NT2/D1 (cell line): ENCODE data around the gene ZNF605.

Experiments
- DNase-seq: peaks from one replicate; pipeline ENCODE4 v3.0.0-alpha.2; 2011; ENCODE audit warnings: low read depth, low spot score
- H3K27me3 ChIP-seq: 2 replicates; pipeline ENCODE4 v1.6.0; 2011; ENCODE audit warnings: mild to moderate bottlenecking; ENCODE audit not compliant: insufficient read length, insufficient read depth
- H3K36me3 ChIP-seq: 2 replicates; pipeline ENCODE4 v1.6.1; 2011; ENCODE audit warnings: mild to moderate bottlenecking, low read length, mixed read lengths; ENCODE audit not compliant: insufficient read depth, insufficient read length
- H3K4me1 ChIP-seq: 2 replicates; pipeline ENCODE4 v1.5.1; 2011; ENCODE audit not compliant: insufficient read depth, insufficient read length
- H3K4me3 ChIP-seq: 2 replicates; pipeline ENCODE4 v1.5.1; 2011; ENCODE audit warnings: low read depth; ENCODE audit not compliant: insufficient read length
- H3K9ac ChIP-seq: 2 replicates; pipeline ENCODE4 v1.6.0; 2011; ENCODE audit warnings: low read depth; ENCODE audit not compliant: insufficient read length
- H3K9me3 ChIP-seq: 2 replicates; pipeline ENCODE4 v1.5.1; 2011; ENCODE audit warnings: mild to moderate bottlenecking, low read length; ENCODE audit not compliant: insufficient read depth
- SUZ12 ChIP-seq: IDR thresholded peaks from 2 replicates; pipeline ENCODE4 v1.6.1; 2011; ENCODE audit not compliant: insufficient read length, insufficient read depth; ENCODE audit errors: extremely low read depth
- YY1 ChIP-seq: IDR thresholded peaks from 2 replicates; pipeline ENCODE4 v1.6.1; 2011; ENCODE audit not compliant: insufficient read length, insufficient read depth
- ZNF274 ChIP-seq: IDR thresholded peaks from 2 replicates; pipeline ENCODE4 v1.6.1; 2011; ENCODE audit warnings: mild to moderate bottlenecking, low read depth, low read length

The ZNF605 gene

DNA sequence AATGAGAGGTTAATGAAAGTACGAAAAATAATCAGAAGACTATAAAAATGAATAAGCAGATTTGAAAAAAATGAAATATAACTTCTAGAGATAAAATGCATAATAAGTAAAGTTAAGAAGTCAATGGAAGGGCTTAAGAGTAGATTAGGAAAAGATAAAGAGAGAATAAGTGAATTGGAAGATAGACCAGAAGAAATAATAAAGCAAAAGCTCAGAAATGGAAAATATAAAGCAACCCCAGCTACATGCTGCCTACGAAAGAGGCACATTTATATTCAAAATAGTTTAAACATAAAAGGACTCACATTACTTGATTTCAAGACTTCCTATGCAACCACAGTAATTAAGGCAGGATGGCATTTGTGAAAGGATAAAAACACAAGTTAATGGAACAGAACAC is 19.9 kb downstream of the ZNF605 start:
- H3K9me3 ChIP-seq = peaks cover 81% of the 10 kb centered on the region

DNA sequence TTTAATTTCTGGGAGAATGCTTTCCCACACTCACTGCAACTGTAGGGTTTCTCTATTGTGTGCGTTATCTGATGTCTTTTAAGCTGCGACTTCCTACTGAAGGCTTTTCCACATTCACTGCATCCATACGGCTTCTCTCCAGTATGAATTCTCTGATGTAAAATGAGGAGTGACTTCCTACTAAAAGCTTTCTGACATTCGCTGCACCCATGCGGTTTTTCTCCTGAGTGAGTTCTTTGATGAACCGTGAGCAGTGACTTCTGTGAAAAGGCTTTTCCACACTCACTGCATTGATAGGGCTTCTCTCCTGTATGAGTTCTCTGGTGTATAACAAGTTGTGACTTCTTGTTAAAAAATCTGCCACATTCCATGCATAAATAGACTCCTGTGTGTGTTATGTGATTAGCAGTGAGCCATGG is 29.7 kb downstream of the ZNF605 start:
- Histone ChIP-seq H3K27me3 (no peaks in the 10 kb centered on the region), H3K4me1 (no peaks in the 10 kb centered on the region), H3K9me3 (peaks cover 99% of the 10 kb centered on the region), H3K36me3 (peaks cover 43% of the 10 kb centered on the region), H3K9ac (no peak overlapping the region), H3K4me3 (no peak overlapping the region)
- DNase-seq = no peak
- TF ChIP-seq YY1 = no peak
- TF ChIP-seq SUZ12 = no peak
- TF ChIP-seq ZNF274 = peak; percentile 99

More for the DNA sequence above, 19.9 kb downstream of the ZNF605 start:
- peaks cover 48% of the 10 kb centered on the region for H3K36me3 ChIP-seq
- no peaks in the 10 kb centered on the region for H3K4me1 ChIP-seq
- H3K9ac ChIP-seq = no peak overlapping the region
- H3K27me3 ChIP-seq = no peaks in the 10 kb centered on the region
- DNase-seq = no peak
- no peak overlapping the region for H3K4me3 ChIP-seq
- TF ChIP-seq YY1 = no peak
- TF ChIP-seq SUZ12 = no peak
- no peak for TF ChIP-seq ZNF274

DNA sequence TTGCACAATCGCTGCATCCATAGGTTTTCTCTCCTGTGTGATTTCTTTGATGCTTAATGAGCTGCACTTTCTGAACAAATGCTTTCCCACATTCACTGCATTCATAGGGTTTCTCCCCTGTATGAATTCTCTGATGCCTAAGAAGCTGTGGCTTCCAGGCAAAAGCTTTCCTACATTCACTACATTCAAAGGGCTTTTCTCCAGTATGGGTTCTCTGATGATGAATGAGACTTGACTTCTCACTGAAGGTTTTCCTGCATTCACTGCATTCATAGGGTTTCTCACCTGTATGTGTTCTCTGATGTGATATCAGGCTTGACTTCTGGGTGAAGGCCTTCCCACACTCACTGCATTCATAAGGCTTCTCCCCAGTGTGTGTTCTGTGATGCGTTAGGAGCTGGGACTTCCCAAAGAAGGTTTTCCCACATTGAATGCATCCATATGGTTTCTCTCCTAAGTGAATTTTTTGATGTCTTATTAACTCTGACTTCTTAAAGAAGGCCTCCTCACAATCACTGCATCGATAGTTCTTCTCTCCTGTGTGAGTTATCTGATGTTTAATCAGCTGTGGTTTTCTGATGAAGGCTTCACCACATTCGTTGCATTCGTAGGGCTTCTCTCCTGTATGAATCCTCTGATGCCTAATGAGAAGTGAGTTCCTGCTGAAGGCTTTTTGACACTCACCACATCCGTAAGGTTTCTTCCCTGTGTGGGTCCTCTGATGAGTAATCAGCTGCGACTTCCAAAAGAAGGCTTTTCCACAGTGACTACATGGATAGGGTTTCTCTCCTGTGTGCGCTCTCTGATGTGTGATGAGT is 30.3 kb downstream of the ZNF605 start:
- H3K27me3 ChIP-seq = no peaks in the 10 kb centered on the region
- no peaks in the 10 kb centered on the region for H3K4me1 ChIP-seq
- no peak overlapping the region for H3K9ac ChIP-seq
- TF ChIP-seq SUZ12 (no peak), ZNF274 (peak; percentile 94), YY1 (no peak)
- no peak for DNase-seq
- no peak overlapping the region for H3K4me3 ChIP-seq
- peaks cover 99% of the 10 kb centered on the region for H3K9me3 ChIP-seq
- H3K36me3 ChIP-seq = peaks cover 37% of the 10 kb centered on the region

GRCh38 chr12:132924356-132924755 is 31.8 kb downstream of the ZNF605 start:
- Histone ChIP-seq H3K4me3 (no peak overlapping the region), H3K4me1 (no peaks in the 10 kb centered on the region), H3K27me3 (no peaks in the 10 kb centered on the region), H3K36me3 (peaks cover 23% of the 10 kb centered on the region), H3K9ac (no peak overlapping the region), H3K9me3 (peaks cover 92% of the 10 kb centered on the region)
- TF ChIP-seq YY1 = no peak
- TF ChIP-seq ZNF274 = peak; percentile 46; the same call in 1 of the 2 replicates
- DNase-seq = no peak

DNA sequence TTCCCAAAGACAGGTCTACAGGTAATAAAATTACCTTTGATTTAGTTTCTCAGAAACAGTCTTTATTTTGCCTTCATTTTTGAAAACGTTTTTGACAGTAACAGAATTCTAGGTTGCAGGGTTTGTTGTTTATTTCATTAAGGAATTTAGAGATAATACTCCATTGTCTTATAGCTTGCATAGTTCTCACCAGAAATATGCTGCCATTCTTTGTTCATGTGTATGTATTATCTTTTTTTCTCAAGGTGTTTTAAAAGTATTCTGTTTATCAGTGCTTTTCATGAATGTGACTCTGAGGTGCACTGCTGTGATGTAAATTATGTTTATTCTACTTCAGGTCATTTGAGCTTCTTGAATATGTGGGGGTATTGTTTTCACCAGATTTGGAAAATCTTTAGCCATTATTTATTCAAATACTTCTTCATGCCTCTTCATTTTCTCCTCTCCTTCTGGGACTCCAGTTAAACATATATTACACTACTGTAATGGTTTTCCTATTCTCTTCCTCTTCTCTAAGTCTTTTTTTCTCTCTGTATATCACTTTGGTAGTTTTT is 32.7 kb downstream of the ZNF605 start:
- H3K27me3 ChIP-seq = no peaks in the 10 kb centered on the region
- H3K4me1 ChIP-seq = no peaks in the 10 kb centered on the region
- peaks cover 89% of the 10 kb centered on the region for H3K9me3 ChIP-seq
- no peak overlapping the region for H3K9ac ChIP-seq
- DNase-seq = no peak
- H3K4me3 ChIP-seq = no peak overlapping the region
- peaks cover 16% of the 10 kb centered on the region for H3K36me3 ChIP-seq
- TF ChIP-seq SUZ12 (no peak), YY1 (no peak), ZNF274 (no peak)

DNA sequence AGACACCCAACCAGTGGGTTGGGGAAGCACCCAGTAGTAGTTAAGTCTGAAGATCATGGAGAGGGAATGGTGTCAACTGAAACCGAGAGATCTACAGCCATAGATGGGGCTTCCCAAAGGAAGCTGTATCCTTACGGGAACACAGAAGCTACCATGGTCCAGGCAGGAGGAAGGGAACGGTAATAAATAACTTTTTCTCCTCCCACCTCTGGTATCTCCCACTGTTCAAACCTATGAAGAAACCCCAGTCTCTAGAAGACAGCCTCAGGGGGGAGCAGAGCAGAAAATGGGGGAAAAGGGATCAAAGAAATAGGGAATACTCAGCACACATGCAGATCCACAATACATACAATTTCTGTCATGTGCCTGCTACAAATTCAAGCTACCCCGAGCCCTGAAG is 33.4 kb downstream of the ZNF605 start:
- no peak overlapping the region for H3K9ac ChIP-seq
- no peak overlapping the region for H3K4me3 ChIP-seq
- H3K9me3 ChIP-seq = peaks cover 88% of the 10 kb centered on the region
- TF ChIP-seq SUZ12 (no peak), YY1 (no peak), ZNF274 (no peak)
- no peak for DNase-seq
- H3K4me1 ChIP-seq = no peaks in the 10 kb centered on the region
- H3K27me3 ChIP-seq = no peaks in the 10 kb centered on the region
- H3K36me3 ChIP-seq = peaks cover 9% of the 10 kb centered on the region

GRCh38 chr12:132921685-132922084 is 34.4 kb downstream of the ZNF605 start:
- Histone ChIP-seq H3K4me1 (no peaks in the 10 kb centered on the region), H3K9ac (no peak overlapping the region), H3K9me3 (peaks cover 79% of the 10 kb centered on the region), H3K36me3 (peaks cover 8% of the 10 kb centered on the region), H3K4me3 (no peak overlapping the region), H3K27me3 (no peaks in the 10 kb centered on the region)
- no peak for DNase-seq
- TF ChIP-seq ZNF274 = no peak
- TF ChIP-seq SUZ12 = no peak
- TF ChIP-seq YY1 = no peak
